ENCODE measurements around the gene NFKBIB.

NFKBIB gene

DNA sequence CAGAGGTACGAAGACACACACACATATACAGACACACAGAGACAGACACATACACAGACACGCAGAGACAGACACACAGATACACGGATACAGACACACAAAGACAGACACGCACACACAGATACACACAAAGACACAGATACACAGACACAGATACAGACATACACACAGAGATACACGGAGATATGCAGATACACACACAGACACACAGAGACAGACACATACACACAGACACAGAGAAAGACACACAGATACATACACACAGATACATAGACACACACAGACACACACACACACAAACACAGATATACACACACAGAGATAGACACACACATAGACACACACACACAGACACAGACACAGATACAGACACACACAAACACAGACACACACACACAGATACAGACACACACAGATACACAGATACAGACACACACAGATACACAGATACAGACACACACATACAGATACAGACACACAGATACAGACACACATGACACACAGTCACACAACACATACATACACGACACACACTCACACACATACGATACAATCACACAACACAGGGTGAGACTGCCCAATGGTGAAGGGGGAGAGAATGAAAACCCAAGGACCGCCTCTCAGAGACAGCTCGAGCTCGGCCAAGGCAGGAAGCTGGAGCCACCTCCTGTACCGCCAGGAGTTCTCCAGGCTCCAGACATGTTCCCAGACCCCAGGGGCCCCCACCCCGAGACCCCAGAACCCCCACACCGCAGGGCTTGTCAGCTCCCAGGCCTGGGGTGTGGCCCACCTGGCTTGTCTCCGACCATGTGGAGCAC lies 21.0 kb downstream of the NFKBIB start:
- TF ChIP-seq TEAD4 (IDR thresholded peaks at IDR 0.05) = no peak
- no peak for TF ChIP-seq TCF12 (IDR thresholded peaks at IDR 0.05; ENCODE audit: low read depth)
- TF ChIP-seq, protein P1, sequence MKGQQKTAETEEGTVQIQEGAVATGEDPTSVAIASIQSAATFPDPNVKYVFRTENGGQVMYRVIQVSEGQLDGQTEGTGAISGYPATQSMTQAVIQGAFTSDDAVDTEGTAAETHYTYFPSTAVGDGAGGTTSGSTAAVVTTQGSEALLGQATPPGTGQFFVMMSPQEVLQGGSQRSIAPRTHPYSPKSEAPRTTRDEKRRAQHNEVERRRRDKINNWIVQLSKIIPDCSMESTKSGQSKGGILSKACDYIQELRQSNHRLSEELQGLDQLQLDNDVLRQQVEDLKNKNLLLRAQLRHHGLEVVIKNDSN (IDR thresholded peaks at IDR 0.05) = no peak
- no peak for TF ChIP-seq TAF1 (IDR thresholded peaks at IDR 0.05; ENCODE audit: low read depth)
- TF ChIP-seq, protein P2, sequence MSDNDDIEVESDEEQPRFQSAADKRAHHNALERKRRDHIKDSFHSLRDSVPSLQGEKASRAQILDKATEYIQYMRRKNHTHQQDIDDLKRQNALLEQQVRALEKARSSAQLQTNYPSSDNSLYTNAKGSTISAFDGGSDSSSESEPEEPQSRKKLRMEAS (IDR thresholded peaks at IDR 0.05) = no peak
- no peak for TF ChIP-seq NFIC (IDR thresholded peaks at IDR 0.05)
- no peak for TF ChIP-seq CREB1 (IDR thresholded peaks at IDR 0.05; ENCODE audit: low read depth)
- TF ChIP-seq, protein P3, sequence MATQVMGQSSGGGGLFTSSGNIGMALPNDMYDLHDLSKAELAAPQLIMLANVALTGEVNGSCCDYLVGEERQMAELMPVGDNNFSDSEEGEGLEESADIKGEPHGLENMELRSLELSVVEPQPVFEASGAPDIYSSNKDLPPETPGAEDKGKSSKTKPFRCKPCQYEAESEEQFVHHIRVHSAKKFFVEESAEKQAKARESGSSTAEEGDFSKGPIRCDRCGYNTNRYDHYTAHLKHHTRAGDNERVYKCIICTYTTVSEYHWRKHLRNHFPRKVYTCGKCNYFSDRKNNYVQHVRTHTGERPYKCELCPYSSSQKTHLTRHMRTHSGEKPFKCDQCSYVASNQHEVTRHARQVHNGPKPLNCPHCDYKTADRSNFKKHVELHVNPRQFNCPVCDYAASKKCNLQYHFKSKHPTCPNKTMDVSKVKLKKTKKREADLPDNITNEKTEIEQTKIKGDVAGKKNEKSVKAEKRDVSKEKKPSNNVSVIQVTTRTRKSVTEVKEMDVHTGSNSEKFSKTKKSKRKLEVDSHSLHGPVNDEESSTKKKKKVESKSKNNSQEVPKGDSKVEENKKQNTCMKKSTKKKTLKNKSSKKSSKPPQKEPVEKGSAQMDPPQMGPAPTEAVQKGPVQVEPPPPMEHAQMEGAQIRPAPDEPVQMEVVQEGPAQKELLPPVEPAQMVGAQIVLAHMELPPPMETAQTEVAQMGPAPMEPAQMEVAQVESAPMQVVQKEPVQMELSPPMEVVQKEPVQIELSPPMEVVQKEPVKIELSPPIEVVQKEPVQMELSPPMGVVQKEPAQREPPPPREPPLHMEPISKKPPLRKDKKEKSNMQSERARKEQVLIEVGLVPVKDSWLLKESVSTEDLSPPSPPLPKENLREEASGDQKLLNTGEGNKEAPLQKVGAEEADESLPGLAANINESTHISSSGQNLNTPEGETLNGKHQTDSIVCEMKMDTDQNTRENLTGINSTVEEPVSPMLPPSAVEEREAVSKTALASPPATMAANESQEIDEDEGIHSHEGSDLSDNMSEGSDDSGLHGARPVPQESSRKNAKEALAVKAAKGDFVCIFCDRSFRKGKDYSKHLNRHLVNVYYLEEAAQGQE (IDR thresholded peaks at IDR 0.05; ENCODE audit: low read depth) = no peak
- TF ChIP-seq FOXM1 (IDR thresholded peaks at IDR 0.05; ENCODE audit: borderline replicate concordance, low read depth) = no peak

GRCh38 chr19:38921420-38922274 lies 21.9 kb downstream of the NFKBIB start:
- no peak for TF ChIP-seq RAD21 (IDR thresholded peaks at IDR 0.05; ENCODE audit: low read depth)
- TF ChIP-seq ZBTB7A (IDR thresholded peaks at IDR 0.05; ENCODE audit: low read depth) = no peak
- no peak for TF ChIP-seq FOXM1 (IDR thresholded peaks at IDR 0.05; ENCODE audit: borderline replicate concordance, low read depth)
- no peak for TF ChIP-seq CREB1 (IDR thresholded peaks at IDR 0.05; ENCODE audit: low read depth)
- TF ChIP-seq TEAD4 (IDR thresholded peaks at IDR 0.05) = no peak
- no peak for TF ChIP-seq CEBPB (IDR thresholded peaks at IDR 0.05)
- TF ChIP-seq, protein P3 (IDR thresholded peaks at IDR 0.05; ENCODE audit: low read depth) = no peak
- no peak for TF ChIP-seq EP300 (IDR thresholded peaks at IDR 0.05; ENCODE audit: borderline replicate concordance)
- TF ChIP-seq, protein P2 (IDR thresholded peaks at IDR 0.05) = no peak
- TF ChIP-seq YY1 (IDR thresholded peaks at IDR 0.05; ENCODE audit: low read depth) = no peak
- no peak for TF ChIP-seq TCF12 (IDR thresholded peaks at IDR 0.05; ENCODE audit: low read depth)
- TF ChIP-seq NFIC (IDR thresholded peaks at IDR 0.05) = no peak
- TF ChIP-seq, protein P1 (IDR thresholded peaks at IDR 0.05) = no peak
- no peak for TF ChIP-seq TAF1 (IDR thresholded peaks at IDR 0.05; ENCODE audit: low read depth)
- TF ChIP-seq EGR1 (IDR thresholded peaks at IDR 0.05) = no peak

DNA sequence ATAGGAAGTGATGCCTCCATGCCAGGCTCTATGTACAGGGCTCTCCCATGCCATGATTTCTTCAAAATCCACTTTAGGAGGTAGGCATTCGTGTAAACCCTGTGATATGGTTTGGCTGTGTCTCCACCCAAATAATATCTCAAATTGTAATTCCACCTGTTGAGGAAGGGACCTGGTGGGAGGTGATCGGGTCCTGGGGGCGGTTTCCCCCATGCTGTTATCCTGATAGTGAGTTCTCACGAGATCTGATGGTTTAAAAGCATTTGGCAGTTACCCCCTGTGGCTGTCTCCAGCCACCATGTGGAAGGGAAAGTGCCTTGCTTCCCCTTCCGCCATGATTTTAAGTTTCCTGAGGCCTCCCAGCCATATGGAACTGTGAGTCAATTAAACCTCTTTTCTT lies 22.7 kb downstream of the NFKBIB start:
- TF ChIP-seq YY1 (IDR thresholded peaks at IDR 0.05; ENCODE audit: low read depth) (no peak), TAF1 (IDR thresholded peaks at IDR 0.05; ENCODE audit: low read depth) (no peak), TCF12 (IDR thresholded peaks at IDR 0.05; ENCODE audit: low read depth) (no peak), RAD21 (IDR thresholded peaks at IDR 0.05; ENCODE audit: low read depth) (no peak), FOXM1 (IDR thresholded peaks at IDR 0.05; ENCODE audit: borderline replicate concordance, low read depth) (no peak), EGR1 (IDR thresholded peaks at IDR 0.05) (no peak), TEAD4 (IDR thresholded peaks at IDR 0.05) (no peak), NFIC (IDR thresholded peaks at IDR 0.05) (no peak), CREB1 (IDR thresholded peaks at IDR 0.05; ENCODE audit: low read depth) (no peak), ZBTB7A (IDR thresholded peaks at IDR 0.05; ENCODE audit: low read depth) (no peak), EP300 (IDR thresholded peaks at IDR 0.05; ENCODE audit: borderline replicate concordance) (no peak)
- TF ChIP-seq, protein P3 (IDR thresholded peaks at IDR 0.05; ENCODE audit: low read depth) = no peak
- TF ChIP-seq, protein P2 (IDR thresholded peaks at IDR 0.05) = no peak
- TF ChIP-seq, protein P1 (IDR thresholded peaks at IDR 0.05) = no peak

Data from Ishikawa (cell line).